T-helper 1 cell treated with Interleukin-12 subunit alpha and Interleukin-12 subunit beta and Interleukin-4 antibody, amounts not matched to agents 30 μg/mL and 1 μg/mL, for 36 hours (primary cell): ENCODE results near the gene SLC35E1.

Source experiments
- H3K27ac Mint-ChIP-seq: one replicate; pipeline ENCODE4 v1.8.0; 2021; ENCODE audit warnings: mild to moderate bottlenecking, mixed read lengths
- H3K27me3 Mint-ChIP-seq: one replicate; pipeline ENCODE4 v1.8.0; 2021; ENCODE audit warnings: low read depth, mixed read lengths
- H3K36me3 Mint-ChIP-seq: one replicate; pipeline ENCODE4 v1.8.0; 2021; ENCODE audit warnings: low read depth, mixed read lengths
- H3K4me1 Mint-ChIP-seq: one replicate; pipeline ENCODE4 v1.8.0; 2021; ENCODE audit warnings: low read depth, mixed read lengths
- H3K4me3 Mint-ChIP-seq: one replicate; pipeline ENCODE4 v1.8.0; 2021; ENCODE audit warnings: mild to moderate bottlenecking, moderate library complexity, mixed read lengths
- H3K9me3 Mint-ChIP-seq: one replicate; pipeline ENCODE4 v1.8.0; 2021; ENCODE audit warnings: mixed read lengths

Gene SLC35E1

DNA sequence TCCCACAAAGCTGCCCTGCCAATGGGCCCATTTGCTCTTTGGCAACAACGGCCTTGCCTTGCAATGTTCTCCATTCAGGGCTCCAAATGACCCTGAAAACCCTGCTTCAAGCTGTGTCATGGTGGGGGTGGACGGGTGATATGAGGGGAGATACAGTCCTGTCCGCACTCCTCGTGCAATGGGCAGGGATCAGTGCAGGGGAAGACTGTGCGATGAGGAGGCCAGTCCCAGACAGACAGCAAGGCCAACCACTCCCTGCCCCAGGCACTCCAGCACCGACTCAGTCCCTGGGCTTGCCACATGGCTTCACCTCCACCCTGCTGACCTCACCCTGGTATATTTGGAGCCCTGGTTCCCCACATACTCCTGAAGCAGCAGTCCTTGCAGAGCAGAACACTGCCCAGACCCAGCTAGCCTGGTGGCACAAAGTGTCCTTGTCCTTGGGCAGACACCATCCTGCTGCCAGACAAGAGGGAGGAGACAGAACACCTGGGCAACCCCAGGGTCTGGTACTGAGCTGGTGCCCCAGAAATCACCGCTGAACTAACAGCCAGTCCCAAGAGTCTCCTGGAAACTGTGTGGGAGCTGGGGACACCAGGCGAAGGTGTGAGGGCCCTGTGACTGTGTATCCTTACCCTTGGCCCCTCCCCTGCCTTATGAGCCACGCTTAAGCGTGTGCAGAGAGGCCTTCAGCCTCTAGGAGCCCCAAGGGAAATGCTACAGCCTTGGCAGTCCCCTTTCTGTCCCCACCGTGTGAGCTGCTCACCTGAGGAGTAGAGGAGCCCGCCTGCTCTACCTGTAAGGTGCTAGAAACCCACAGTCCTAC is 9.1 kb upstream of the SLC35E1 start:
- Mint-ChIP-seq H3K4me1 (peaks cover 44% of the 10 kb centered on the region), H3K9me3 (no peaks in the 10 kb centered on the region), H3K4me3 (no peak overlapping the region), H3K27me3 (no peaks in the 10 kb centered on the region), H3K27ac (peak overlapping the region; percentile 59), H3K36me3 (peaks cover 8% of the 10 kb centered on the region)

GRCh38 chr19:16579381-16579780 is 7.2 kb upstream of the SLC35E1 start:
- Mint-ChIP-seq H3K27me3 (no peaks in the 10 kb centered on the region), H3K9me3 (no peaks in the 10 kb centered on the region), H3K4me1 (peaks cover 32% of the 10 kb centered on the region), H3K36me3 (peaks cover 14% of the 10 kb centered on the region), H3K4me3 (no peak overlapping the region), H3K27ac (peak overlapping the region; percentile 50)

DNA sequence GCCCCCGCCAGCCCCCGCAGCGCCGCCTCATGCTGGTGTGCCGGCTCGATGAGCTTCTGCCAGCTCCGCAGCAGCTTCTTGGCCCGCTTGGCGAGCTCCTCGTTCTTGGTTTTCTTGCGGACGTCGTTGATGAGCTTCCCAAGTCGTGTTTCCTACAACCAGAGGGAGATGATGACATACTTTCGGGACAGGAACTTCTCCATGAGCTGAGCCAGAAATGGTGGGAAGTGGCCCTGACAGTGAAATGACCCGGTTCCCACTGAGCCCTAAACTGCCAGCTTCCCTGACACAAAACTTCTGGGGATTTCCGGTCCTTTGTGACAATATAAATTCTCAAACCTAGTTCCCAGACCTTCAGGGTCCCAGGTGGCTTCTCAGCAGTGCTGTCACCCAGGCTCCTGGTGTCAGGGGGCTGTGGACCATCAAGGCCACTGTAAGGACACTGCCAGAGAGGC is 5.3 kb upstream of the SLC35E1 start:
- Mint-ChIP-seq H3K27ac (no peak overlapping the region), H3K36me3 (peaks cover 26% of the 10 kb centered on the region), H3K4me3 (no peak overlapping the region), H3K9me3 (no peaks in the 10 kb centered on the region), H3K4me1 (peaks cover 32% of the 10 kb centered on the region), H3K27me3 (no peaks in the 10 kb centered on the region)

DNA sequence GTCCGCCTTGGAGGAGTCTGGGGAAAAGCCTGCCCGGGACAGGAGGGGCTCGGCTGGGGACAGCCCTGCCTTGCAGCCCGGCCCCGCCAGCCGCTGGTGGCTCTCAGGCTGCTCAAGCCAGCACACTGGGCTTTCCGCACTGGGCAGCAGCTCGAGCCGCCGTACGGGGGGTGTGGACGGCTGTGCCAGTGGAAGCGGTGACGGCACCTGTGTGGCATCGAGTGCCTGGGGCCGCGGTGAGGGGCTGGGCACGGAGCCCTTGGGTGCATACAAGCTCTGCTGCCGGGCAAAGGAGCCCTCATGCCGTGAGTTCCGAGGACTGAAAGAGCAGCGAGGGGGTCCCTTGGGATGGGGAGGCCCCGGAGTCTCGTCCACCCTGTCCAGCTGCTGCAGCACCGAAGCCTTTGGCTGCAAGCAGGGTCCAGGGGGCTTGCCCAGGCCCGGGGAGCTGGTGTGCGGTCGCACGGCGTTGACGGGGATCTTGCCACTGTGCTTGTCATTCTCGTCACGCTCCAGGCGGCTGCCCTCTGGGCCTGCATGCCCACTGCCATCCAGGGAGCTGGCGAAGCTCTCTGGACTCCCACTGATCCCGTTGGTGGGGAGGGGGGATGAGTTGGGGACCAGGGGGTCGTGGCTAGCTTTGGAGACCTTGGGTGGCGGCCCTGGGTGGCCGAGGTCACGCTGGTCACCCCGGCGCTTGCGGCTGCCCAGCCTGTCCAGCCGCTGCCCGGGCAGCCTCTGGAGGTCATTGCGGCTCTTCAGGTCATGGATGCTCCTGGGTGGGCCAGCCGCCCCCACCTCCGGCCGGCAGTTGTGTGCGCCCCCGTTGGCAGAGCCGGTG is 4.7 kb upstream of the SLC35E1 start:
- H3K4me3 Mint-ChIP-seq: no peak overlapping the region

GRCh38 chr19:16575861-16576689 is 3.9 kb upstream of the SLC35E1 start:
- H3K4me3 Mint-ChIP-seq: no peak overlapping the region
- peaks cover 36% of the 10 kb centered on the region for H3K4me1 Mint-ChIP-seq
- no peak overlapping the region for H3K27ac Mint-ChIP-seq
- H3K27me3 Mint-ChIP-seq: no peaks in the 10 kb centered on the region
- no peaks in the 10 kb centered on the region for H3K9me3 Mint-ChIP-seq
- H3K36me3 Mint-ChIP-seq: peaks cover 30% of the 10 kb centered on the region

More for the DNA sequence above, 4.7 kb upstream of the SLC35E1 start:
- no peak overlapping the region for H3K27ac Mint-ChIP-seq
- H3K27me3 Mint-ChIP-seq: no peaks in the 10 kb centered on the region
- H3K36me3 Mint-ChIP-seq: peaks cover 29% of the 10 kb centered on the region
- no peaks in the 10 kb centered on the region for H3K9me3 Mint-ChIP-seq
- peaks cover 32% of the 10 kb centered on the region for H3K4me1 Mint-ChIP-seq

DNA sequence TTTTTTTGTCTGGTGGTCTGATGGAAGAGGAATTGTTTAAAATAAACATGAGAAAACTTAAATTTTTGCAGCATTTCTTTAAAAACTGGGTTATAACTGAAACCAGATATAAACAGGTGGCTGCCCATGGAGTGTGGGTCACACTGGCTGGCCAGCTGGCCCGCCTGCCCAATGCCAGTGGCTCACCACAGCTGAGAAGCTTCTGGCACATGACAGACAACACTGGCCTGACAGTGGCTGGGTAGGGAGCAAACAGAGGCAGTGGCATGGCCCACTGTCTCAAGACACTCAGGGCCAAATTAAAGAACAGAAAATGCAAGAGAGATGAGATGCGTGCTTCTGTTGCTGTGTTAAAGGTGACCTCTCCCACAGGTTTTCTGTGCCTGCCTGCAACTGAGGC is 3.1 kb upstream of the SLC35E1 start:
- Mint-ChIP-seq H3K4me1 (peaks cover 38% of the 10 kb centered on the region), H3K27ac (peak overlapping the region; percentile 16), H3K27me3 (no peaks in the 10 kb centered on the region), H3K36me3 (peaks cover 30% of the 10 kb centered on the region), H3K9me3 (no peaks in the 10 kb centered on the region), H3K4me3 (no peak overlapping the region)

- Mint-ChIP-seq H3K27me3 (no peaks in the 10 kb centered on the region), H3K9me3 (no peaks in the 10 kb centered on the region), H3K27ac (peak overlapping the region; percentile 41), H3K4me3 (peak overlapping the region; percentile 95), H3K36me3 (peaks cover 40% of the 10 kb centered on the region), H3K4me1 (peaks cover 45% of the 10 kb centered on the region)
Observed at GRCh38 chr19:16573925-16574324, 1.7 kb upstream of the SLC35E1 start.

GRCh38 chr19:16573296-16573695 is 1.1 kb upstream of the SLC35E1 start:
- no peaks in the 10 kb centered on the region for H3K27me3 Mint-ChIP-seq
- H3K27ac Mint-ChIP-seq: peak overlapping the region; percentile 97
- H3K36me3 Mint-ChIP-seq: peaks cover 40% of the 10 kb centered on the region
- H3K4me3 Mint-ChIP-seq: peak overlapping the region; percentile 95
- H3K9me3 Mint-ChIP-seq: no peaks in the 10 kb centered on the region
- peaks cover 47% of the 10 kb centered on the region for H3K4me1 Mint-ChIP-seq

DNA sequence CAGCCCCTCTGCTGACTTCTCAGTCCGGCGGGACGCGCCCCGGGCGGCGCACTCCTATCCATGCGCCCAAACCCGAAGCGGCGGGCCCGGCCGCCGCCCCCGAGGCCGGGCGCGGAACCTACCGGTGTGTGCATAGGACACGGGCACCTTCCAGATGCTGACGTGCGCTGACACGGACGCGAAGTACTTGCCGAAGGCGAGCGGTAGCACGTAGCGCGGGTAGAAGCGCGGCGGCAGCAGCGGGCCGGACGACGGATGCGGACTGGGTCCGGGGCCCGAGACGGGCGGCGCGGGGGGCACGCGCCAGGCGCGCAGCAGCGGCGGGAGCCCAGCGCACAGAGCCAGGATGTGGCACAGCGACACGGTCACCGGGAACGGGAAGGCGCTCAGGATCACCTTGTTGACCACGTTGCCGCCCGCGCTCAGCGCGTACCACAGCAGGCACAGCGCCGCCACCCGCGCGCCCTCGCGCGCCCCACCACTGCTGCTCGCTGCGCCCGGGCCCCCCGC is 338 bp downstream of the SLC35E1 start:
- peak overlapping the region; percentile 83 for H3K27ac Mint-ChIP-seq
- peaks cover 42% of the 10 kb centered on the region for H3K36me3 Mint-ChIP-seq
- peak overlapping the region; percentile 90 for H3K4me3 Mint-ChIP-seq
- no peaks in the 10 kb centered on the region for H3K9me3 Mint-ChIP-seq
- peaks cover 53% of the 10 kb centered on the region for H3K4me1 Mint-ChIP-seq
- H3K27me3 Mint-ChIP-seq: no peaks in the 10 kb centered on the region

GRCh38 chr19:16571283-16571682 is 932 bp downstream of the SLC35E1 start:
- Mint-ChIP-seq H3K4me1 (peaks cover 57% of the 10 kb centered on the region), H3K36me3 (peaks cover 48% of the 10 kb centered on the region), H3K9me3 (peaks cover 2% of the 10 kb centered on the region), H3K27me3 (no peaks in the 10 kb centered on the region), H3K27ac (peak overlapping the region; percentile 83), H3K4me3 (peak overlapping the region; percentile 90)

DNA sequence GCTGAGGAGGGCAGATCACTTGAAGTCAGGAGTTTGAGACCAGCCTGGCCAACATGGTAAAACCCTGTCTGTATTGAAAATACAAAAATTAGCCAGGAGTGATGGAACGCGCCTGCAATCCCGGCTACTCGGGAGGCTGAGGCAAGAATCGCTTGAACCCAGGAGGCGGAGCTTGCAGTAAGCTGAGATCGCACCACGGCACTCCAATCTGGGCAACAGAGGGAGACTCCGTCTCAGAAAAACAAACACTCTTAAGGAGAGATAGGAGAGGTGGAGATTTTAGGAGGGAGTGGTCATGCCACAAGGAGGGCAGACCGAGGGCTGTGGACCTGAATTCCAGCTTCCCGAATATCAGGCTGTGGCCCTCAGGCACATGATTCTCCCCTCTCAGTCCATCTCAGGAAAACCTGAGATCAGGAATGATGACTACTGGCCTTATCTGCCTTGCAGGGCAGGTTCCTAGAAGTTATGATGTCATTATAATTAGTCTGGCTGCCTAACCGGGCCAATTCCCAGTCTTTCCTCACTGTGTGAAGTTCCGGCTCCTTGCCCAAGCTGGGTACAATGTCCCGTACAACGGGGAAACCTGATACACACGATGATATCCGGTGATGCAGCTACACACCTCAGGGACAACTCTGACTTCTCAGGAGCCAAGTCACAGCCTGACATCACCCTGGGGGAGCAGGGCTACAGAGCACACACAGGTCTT is 2.5 kb downstream of the SLC35E1 start:
- peaks cover 57% of the 10 kb centered on the region for H3K4me1 Mint-ChIP-seq
- H3K36me3 Mint-ChIP-seq: peaks cover 48% of the 10 kb centered on the region
- H3K4me3 Mint-ChIP-seq: no peak overlapping the region
- H3K27me3 Mint-ChIP-seq: no peaks in the 10 kb centered on the region
- peak overlapping the region; percentile 63 for H3K27ac Mint-ChIP-seq
- peaks cover 3% of the 10 kb centered on the region for H3K9me3 Mint-ChIP-seq

- Mint-ChIP-seq H3K36me3 (peaks cover 53% of the 10 kb centered on the region), H3K4me3 (no peak overlapping the region)
Observed at GRCh38 chr19:16566702-16567101, 5.5 kb downstream of the SLC35E1 start.

GRCh38 chr19:16566161-16566560 is 6.1 kb downstream of the SLC35E1 start:
- peaks cover 57% of the 10 kb centered on the region for H3K36me3 Mint-ChIP-seq
- no peaks in the 10 kb centered on the region for H3K27me3 Mint-ChIP-seq
- peak overlapping the region; percentile 99 for H3K27ac Mint-ChIP-seq
- peak overlapping the region; percentile 83 for H3K4me3 Mint-ChIP-seq
- H3K4me1 Mint-ChIP-seq: peaks cover 49% of the 10 kb centered on the region
- peaks cover 3% of the 10 kb centered on the region for H3K9me3 Mint-ChIP-seq

More at GRCh38 chr19:16566702-16567101, 5.5 kb downstream of the SLC35E1 start:
- peaks cover 3% of the 10 kb centered on the region for H3K9me3 Mint-ChIP-seq
- no peaks in the 10 kb centered on the region for H3K27me3 Mint-ChIP-seq
- peaks cover 50% of the 10 kb centered on the region for H3K4me1 Mint-ChIP-seq
- peak overlapping the region; percentile 99 for H3K27ac Mint-ChIP-seq
